Colonic mucosa (tissue), 4 donors: ENCODE measurements around the gene FTO. TPM values are rescaled to one million over a fixed set of nuclear protein-coding genes. Genes with fewer than 3 reads are reported as not detected.

Source experiments
- DNase-seq: peaks from one replicate; pipeline ENCODE4 v3.0.0-alpha.2; 2020
- H3K27ac ChIP-seq: fragments of 200-600 bp; one replicate; pipeline ENCODE4 v1.8.0; 2021
- H3K27me3 ChIP-seq: fragments of 200-600 bp; one replicate; pipeline ENCODE4 v1.8.0; 2021
- H3K36me3 ChIP-seq: fragments of 200-600 bp; one replicate; pipeline ENCODE4 v1.8.0; 2021
- H3K4me1 ChIP-seq: fragments of 200-600 bp; one replicate; pipeline ENCODE4 v1.8.0; 2021; ENCODE audit warnings: mild to moderate bottlenecking
- H3K4me3 ChIP-seq: fragments of 200-600 bp; one replicate; pipeline ENCODE4 v1.8.0; 2021
- H3K9ac ChIP-seq, 2 donors: one replicate each; pipeline ENCODE4 v1.7.0; 2013; ENCODE audit warnings: control low read depth in 2 of 2, low read depth in 2 of 2, low read length in 2 of 2
- H3K9me3 ChIP-seq: fragments of 200-600 bp; one replicate; pipeline ENCODE4 v1.8.0; 2021
- CTCF ChIP-seq: fragments of 200-600 bp; IDR thresholded peaks from one replicate; pipeline ENCODE4 v1.8.0; 2022; ENCODE audit warnings: antibody characterized with exemption, mild to moderate bottlenecking
- intact Hi-C: fragments of 100-400 bp; cut with DNase I; formaldehyde crosslinking; loops from one replicate; pipeline ENCODE4 v1.14.1; 2022
- total RNA-seq, 2 donors: library from RNA; stranded (reverse); fragmentation: NEBNext Ultra II Directional in 1 of 2; extraction: Animal tissue kit (Norgen Biotek cat#: 25700) in 1 of 2; gene quantifications; one replicate each; pipeline ENCODE4 v1.2.1, GENCODE V29; 2021
- donor health status: healthy.
- donor health status: DM: no; HTN: no; CAD: no.
- donor health status: DM: no; HTN: no; CAD: no.

The FTO gene
- total RNA-seq, 2 donors from 2014 or later, result 38.3 to 39.2 TPM

DNA sequence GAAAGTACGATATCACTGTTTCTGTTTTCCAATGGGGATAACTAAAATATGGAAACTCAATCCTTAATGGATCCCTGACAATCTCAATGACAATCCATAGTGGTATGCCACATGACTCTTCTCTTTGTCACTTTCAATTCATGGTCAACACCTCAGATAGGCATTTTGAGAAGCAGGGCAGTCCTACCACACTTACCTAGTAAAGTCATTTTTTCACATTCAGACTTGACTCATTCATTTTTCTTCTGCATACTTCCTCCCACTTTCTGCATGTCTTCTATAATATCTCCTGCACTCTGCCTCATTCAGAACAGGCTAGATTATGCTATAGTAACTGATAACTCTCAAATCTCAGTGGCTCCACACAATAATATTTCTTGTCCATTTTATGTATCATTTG lies 117.5 kb downstream of the FTO start:
- DNase-seq, result no peak
- intact Hi-C loops, result no loop called here

GRCh38 chr16:53821957-53822625 lies 118.1 kb downstream of the FTO start:
- no peak overlapping the region for H3K9ac ChIP-seq
- no peaks in the 10 kb centered on the region for H3K27me3 ChIP-seq
- H3K4me1 ChIP-seq, result no peaks in the 10 kb centered on the region
- H3K27ac ChIP-seq, result no peak overlapping the region
- H3K4me3 ChIP-seq, result no peak overlapping the region
- no peaks in the 10 kb centered on the region for H3K36me3 ChIP-seq
- no peak for DNase-seq
- TF ChIP-seq CTCF, result no peak
- intact Hi-C loops, result no loop called here
- H3K9me3 ChIP-seq, result no peaks in the 10 kb centered on the region

More for the DNA sequence above, 117.5 kb downstream of the FTO start:
- Histone ChIP-seq H3K4me3 (no peak overlapping the region), H3K4me1 (no peaks in the 10 kb centered on the region), H3K27me3 (no peaks in the 10 kb centered on the region), H3K27ac (no peak overlapping the region), H3K9me3 (no peaks in the 10 kb centered on the region), H3K36me3 (no peaks in the 10 kb centered on the region), H3K9ac (no peak overlapping the region)
- no peak for TF ChIP-seq CTCF

GRCh38 chr16:53822936-53823529 lies 119.1 kb downstream of the FTO start:
- no peaks in the 10 kb centered on the region for H3K36me3 ChIP-seq
- no peak for DNase-seq
- intact Hi-C loops, result no loop called here

GRCh38 chr16:53826658-53827057 lies 122.7 kb downstream of the FTO start:
- Histone ChIP-seq H3K27me3 (no peaks in the 10 kb centered on the region), H3K4me1 (no peaks in the 10 kb centered on the region), H3K27ac (no peak overlapping the region), H3K36me3 (no peaks in the 10 kb centered on the region), H3K9me3 (no peaks in the 10 kb centered on the region), H3K4me3 (no peak overlapping the region), H3K9ac (no peak overlapping the region)
- TF ChIP-seq CTCF, result no peak
- intact Hi-C loops, result no loop called here
- DNase-seq, result no peak

More at GRCh38 chr16:53822936-53823529, 119.1 kb downstream of the FTO start:
- Histone ChIP-seq H3K9ac (no peak overlapping the region), H3K4me1 (no peaks in the 10 kb centered on the region), H3K9me3 (no peaks in the 10 kb centered on the region), H3K27ac (no peak overlapping the region), H3K27me3 (no peaks in the 10 kb centered on the region), H3K4me3 (no peak overlapping the region)
- no peak for TF ChIP-seq CTCF

DNA sequence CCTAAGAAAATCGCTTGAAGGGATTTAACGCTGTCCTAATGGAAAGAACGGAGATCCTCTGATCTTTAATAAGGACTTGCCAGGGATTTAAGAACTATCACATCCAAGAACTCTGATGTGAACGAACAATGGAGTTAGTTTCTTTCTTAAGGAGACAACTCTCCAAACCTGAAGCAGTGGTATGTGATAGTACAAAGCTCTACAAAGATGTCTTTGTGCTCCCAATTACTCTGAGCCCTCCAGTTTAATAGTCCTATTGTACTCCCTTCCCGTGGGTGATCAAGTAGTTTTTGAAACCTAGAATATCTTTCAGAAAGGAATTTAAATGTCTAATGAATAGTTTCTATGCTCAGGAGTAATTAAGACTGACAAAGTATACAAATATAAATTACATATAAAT lies 123.8 kb downstream of the FTO start:
- intact Hi-C loops, result no loop called here
- Histone ChIP-seq H3K9ac (no peak overlapping the region), H3K36me3 (no peaks in the 10 kb centered on the region), H3K27me3 (no peaks in the 10 kb centered on the region), H3K4me1 (no peaks in the 10 kb centered on the region), H3K4me3 (no peak overlapping the region), H3K9me3 (no peaks in the 10 kb centered on the region), H3K27ac (no peak overlapping the region)
- TF ChIP-seq CTCF, result no peak
- DNase-seq, result no peak
